HG02588 (cell line): Measurements from ENCODE around the gene CIAO2A.
"Not testable (repeated sequence)": the region's sequence is repeated elsewhere in the genome, so short reads cannot be mapped to it uniquely, and the experiment has no call there.

ENCODE experiments used
- ATAC-seq: cut with Tn5 transposase; IDR thresholded peaks from one replicate; pipeline ENCODE4 v1.9.1; 2021; ENCODE audit warnings: mild to moderate bottlenecking, moderate library complexity; ENCODE audit not compliant: unreplicated experiment

Gene CIAO2A

DNA sequence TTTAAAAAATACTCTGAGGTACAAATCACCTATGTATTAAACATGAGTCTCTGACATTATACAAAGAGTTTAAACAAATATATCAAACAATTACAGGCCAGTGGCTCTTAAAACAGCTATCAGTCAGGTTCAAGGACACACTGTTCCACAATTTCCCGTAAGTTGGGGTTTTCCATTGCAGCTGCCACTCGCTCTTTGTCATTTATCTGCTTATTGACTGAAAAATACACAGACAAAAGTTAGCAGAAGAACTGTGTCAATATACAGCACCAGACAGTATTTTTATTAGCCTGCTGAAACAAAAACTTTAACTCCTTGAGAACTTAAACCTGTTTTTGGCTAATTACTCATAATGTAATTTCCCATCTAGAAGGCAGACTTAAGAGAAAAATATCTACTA lies 20.8 kb downstream of the CIAO2A start:
- no peak for ATAC-seq

DNA sequence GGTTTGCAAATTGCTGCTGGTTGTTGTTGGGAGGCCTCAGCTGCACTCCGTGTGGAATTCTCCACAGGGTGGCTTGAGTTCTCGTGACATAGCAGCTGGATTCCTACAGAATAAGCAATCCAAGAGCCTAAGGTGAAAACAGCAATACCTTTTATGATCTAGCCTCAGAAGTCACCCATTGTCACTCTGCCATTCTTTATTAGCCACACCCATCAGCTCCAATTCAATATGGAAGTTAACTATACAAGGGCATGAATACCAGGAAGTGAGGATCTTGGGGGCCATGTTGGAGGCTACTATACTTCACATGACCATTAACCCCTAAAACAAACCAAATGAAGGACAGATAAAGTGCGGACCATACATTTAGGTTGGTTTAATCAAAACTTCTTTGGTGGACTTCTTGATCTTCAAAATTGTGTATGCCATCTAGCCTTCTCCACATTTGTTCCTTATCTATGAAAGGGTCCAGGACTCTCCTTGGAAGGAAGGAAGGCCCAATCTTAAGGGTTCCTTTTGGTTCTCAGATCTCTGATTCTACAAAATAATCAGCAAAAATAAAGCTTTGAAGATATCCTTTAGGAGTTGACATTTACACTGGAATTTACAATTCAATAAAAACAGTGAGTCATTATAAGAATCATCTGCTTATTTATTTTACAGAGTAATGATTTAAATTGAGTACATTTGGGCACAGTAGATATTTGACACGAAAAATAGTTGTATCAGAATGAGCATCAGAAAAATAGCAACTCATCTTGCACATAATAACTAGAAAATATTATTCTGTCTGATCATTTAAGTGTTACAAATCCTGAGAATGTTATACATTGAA lies 21.5 kb downstream of the CIAO2A start:
- no peak for ATAC-seq

DNA sequence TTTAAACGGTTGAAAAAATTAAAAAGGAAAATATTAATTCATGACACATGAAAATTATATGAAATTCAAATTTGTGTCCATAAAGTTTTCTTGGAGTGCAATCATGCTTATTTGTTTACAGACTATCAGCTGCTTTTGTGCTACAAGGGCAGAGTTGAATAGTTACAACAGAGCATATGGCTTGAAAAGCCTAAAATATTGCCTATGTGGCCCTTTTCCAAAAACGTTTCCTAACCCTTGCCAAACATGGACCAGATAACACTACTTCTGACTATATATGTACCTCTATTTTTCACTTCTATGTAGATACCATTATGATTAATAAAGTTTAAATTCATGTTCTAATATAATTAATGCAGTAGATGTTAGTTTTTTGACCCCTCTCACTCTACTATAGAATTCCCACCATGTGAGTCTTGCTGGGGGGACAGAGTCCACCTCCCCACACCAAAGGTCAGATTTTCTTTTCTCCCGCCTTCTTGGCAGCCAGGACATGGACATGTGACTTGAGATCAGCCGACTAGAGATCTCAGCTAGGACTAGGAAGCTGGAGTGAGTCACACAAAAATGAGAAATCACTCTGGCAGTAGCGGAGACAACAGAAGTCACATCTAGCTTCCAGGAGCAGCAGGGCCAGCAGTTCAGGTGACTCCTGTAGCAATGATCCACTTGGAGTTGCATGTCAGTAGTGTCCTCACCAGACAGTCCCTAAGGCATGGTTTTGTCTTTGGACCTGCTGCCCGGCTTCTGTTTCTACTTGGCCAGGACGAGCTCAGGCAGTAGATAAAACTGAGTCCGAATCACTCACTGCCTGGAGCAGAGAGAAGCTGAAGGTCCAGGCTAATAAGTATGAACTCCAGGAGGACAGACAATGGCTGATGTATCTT lies 22.4 kb downstream of the CIAO2A start:
- ATAC-seq, result no peak

DNA sequence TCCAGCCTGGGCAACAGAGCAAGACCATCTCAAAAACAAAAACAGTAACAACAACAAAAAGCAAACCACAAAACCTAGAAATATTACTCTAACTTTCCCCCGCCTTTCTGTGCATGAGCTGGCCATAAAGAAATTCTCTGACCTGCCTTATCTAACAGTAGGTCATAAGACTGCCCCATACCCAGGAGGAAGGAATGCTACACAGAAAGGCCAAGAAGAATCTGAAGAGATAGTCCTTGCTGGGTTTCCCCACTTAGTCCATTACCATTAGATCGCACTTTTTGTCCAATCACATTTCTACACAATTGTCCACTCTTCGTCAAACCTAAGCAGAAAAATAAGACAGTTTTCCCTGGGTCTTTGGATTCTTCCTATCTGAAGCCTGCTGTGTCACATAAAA lies 23.5 kb downstream of the CIAO2A start:
- no peak for ATAC-seq

DNA sequence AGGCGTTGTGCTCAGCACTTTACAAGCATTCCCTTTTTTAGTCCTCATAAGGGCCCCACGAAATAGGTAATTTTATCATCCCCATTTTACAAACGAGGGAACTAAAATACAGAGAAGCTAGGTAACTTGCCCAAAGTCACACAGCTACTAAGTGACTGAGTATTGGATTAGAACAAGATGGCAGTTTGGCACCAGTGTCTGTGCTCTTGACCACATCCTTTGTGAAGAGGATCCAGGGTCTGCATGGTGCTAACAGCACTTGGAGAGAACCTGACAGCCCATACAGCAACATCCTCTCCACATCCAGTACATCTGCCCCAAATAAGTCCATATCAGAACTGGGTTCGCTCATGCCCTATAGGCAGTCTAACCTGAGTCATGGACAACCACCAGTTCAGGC lies 25.5 kb downstream of the CIAO2A start:
- no peak for ATAC-seq

DNA sequence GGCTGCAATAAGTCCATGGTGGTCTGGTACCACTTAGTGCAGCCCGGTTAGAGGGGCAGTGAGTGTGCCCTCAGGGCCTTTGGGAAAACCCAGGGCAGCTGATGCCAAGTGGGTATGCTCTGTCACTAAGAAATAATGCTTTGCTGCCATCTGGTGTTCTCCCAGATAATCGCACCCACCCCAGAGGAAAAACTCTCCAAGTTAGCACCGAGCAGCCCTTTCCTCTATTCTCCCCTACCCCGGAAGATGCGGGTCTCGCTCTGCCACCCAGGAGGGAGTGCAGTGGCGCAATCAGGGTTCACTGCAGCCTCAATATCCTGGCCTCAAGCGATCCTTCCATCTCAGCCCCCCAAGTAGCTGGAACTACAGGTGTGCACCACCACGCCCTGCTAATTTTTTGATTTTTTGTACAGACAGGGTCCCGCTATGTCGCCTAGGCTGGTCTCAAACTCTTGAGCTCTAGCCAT lies 26.0 kb downstream of the CIAO2A start:
- no peak for ATAC-seq

DNA sequence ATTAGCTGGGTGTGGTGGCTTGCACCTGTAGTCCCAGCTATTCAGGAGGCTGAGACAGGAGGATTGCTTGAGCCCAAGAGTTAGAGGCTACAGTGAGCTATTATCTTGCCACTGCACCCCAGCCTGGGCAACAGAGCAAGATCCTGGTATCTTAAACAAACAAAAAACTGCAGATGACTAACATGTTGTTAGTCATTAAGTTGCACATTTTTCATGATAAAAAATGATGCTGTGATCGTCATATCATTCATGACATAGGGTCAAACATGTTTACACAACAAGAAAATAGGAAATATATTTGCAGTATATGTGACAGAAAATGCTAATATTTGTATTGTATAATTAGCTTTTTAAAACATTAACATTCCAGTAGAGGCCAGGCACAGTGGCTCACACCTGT lies 27.2 kb downstream of the CIAO2A start:
- ATAC-seq, result no peak

DNA sequence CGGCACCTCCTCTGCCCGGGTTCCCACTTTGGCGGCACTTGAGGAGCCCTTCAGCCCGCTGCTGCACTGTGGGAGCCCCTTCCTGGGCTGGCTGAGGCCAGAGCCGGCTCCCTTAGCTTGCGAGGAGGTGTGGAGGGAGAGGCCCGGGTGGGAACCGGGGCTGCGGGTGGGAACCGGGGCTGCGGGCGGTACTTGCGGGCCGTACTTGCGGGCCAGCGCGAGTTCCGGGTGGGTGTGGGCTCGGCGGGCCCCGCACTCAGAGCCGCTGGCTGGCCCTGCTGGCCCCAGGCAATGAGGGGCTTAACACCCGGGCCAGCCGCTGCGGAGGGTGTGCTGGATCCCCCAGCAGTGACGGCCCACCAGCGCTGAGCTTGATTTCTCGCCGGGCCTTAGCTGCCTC lies 32.9 kb downstream of the CIAO2A start:
- no peak for ATAC-seq

DNA sequence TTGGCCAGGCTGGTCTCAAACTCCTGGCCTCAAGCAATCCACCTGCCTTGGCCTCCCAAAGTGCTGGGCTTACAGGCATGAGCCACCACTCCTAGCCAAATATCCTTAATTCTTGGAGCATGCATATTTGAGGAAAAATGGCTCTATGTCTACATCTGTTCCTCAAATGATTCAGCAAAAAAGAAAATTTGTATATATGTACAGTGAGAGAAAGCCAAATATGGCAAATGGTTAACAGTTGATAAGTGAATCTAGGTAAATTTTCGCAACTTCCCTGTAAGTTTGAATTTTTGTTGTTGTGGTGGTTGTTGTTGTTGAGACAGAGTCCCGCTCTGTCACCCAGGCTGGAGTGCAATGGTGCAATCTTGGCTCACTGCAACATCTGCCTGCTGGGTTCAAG lies 34.5 kb downstream of the CIAO2A start:
- not testable (repeated sequence) for ATAC-seq

DNA sequence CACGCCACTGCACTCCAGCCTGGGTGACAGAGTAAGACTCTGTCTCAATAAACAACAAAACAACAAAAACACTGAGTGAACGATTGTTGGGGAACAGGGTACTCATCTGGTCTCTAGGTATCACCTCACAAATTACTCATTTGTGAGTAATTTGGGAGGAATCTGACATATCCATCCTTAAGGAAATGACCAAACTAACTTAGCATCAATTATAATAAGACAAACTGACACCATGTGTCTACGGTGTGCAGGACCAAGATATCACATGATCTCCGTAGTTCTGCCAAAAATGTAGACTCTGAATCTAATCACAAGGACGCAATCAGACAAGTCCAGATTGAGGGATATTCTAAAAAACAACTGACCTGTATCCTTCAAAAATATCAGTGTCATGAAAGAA lies 35.4 kb downstream of the CIAO2A start:
- no peak for ATAC-seq

DNA sequence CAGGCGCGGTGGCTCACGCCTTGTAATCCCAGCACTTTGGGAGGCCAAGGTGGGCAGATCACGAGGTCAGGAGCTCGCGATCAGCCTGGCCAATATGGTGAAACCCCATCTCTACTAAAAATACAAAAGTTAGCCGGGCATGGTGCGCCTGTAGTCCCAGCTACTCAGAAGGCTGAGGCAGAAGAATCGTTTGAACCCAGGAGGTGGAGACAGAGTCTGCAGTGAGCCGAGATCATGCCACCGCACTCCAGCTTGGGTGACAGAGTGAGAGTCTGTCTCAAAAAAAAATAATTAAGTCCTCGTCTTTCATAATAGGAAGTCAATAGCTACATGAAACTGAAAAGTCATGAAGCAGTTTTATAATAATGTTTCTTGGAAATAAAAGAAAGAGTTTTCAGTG lies 40.0 kb downstream of the CIAO2A start:
- not testable (repeated sequence) for ATAC-seq

DNA sequence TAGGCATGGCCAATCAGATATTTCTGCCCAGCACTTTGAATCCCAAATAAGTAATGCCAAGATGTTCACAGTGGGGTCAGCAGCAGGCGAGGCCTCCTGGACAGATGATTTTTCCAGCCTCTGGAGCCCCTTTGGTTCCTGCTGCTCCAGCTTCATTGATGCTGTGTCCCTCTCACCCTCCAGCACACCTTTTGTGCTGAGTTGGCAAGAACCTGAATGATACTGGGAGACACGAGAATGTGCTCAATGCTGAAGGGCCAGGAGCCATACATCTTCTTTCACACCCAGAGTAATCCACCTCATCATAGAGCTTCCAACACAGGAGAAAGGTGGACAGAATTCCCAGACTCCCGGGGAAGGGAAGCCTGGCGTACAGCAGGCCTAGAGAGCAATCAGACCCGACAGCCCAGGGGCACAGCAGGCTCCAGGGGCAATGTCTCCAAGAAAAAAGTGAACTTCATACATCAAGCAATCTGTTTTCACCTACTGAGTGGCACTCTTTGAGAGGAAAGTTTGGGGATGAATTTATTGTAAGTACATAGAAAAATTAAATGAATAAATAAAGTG lies 40.6 kb downstream of the CIAO2A start:
- no peak for ATAC-seq

DNA sequence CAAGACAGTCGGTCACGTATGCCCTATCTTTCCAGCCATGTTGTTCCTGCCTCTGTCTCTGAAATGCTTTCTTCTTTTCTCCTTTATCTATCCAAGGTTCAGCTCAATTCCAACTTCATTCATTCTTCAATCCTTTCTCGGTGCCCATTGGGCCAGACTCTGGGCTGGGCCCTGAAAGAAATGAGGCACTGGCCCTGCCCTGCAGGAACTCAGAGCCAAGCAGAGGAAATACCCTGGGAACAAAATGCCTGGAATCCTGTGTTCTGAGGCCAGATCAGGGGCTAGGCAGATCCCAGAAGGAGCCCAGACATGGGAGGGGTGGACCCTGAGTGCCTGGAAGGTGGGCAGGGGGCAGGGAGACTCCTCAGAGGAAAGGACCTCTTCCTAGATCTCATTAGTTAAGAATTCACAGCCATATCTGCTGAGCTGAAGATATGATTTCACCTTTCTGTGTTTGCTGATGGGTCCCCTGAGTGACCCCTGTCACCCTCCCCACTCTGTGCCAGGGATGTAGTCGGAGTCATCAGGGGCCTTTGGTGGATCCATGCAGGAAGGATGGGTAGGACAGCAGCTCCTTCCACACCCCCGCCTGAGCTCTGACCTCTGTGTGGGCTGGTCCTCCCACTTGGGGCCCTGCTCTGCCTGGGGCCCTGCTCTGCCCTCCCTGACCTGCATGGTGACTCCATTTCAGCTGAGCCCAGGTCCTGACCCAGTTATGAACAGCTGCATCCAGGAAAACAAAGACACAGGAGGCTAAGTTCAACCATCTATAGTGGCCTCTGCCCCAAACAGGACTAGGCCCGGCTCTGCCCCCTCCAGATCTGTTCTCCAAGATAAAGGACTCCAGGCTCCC lies 42.0 kb downstream of the CIAO2A start:
- ATAC-seq, result no peak

DNA sequence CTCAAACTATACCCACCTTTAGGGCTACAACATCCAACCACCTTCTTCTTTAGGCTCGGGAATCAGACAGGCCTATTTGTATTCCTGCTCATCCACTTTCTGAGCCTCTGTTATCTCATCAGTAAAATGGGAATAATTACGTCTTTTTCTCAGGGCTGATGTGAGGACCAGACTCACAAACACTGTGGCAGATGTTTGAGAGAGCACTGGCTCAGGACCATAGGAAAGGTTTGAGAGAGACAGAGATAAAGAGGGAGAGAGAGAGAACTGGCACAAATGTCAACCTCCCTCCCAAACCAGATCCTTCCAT lies 42.6 kb downstream of the CIAO2A start:
- no peak for ATAC-seq

DNA sequence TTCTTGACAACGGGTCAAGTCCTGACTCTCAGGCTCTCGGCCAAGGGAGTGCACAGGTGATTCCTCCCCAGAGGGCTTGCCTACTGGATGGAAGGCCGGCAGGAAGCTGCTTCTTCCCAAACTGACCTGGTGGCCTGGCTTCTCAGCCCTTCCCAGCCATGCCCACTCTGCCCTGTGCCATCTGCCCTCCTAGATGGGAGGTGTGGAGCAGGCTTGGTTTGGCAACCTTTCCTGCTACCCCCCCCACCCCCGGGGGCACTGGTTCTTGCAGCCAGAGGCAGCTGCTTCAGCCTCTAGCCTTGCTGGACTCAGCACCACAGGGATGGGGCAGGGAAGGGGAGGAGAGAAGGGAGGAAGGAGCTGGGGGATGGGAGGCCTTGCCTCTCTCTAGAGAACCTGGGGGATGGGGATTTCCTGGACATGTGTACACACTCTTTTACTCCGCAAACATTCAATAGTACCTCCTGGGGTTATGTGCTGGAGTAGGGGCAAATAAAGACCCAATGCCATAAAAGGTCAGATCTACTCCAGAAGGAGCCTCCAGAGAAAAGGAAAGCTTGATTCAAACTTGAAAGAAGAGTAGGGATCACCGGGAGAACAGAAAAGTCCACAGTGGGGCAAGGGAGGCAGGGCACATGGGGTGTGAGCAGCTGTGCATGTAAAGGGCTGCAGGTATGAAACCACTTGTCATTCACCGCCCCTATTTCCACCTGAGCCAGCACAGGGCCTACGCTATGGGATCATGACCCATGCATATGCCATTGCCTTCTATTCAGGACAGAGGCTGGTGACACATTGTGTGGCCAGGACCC lies 43.2 kb downstream of the CIAO2A start:
- no peak for ATAC-seq

DNA sequence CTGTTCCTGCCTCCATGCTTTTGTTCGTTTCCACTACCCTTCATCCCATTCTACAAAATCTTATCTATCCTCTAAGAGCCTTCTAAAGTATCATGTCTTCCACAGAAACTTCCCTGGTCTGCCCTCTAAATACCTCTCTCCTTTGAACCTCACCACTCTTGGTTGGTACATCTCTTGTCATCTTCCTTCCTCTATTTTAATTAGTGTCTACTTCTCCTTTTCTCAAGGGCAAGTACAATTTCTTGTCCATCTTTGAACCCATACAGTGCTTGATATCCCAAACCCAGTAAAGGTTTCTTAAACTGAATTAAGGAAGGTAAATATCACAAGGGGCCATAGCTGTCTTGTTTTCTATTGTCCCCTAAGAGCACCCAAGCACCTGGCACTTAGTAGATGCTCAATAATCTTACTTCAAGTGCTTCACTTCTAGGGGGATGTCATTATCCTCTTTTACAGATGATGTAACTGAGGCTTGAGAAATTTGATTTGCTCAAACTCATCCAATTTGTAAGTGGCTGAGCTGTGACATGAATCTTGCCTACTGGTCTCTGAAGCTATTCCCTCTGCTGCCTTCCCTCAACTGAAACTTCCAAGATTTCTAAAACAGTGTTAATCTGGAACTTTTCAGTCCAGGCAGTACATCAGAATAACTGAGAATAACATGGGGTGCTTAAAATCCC lies 44.7 kb downstream of the CIAO2A start:
- ATAC-seq, result no peak

DNA sequence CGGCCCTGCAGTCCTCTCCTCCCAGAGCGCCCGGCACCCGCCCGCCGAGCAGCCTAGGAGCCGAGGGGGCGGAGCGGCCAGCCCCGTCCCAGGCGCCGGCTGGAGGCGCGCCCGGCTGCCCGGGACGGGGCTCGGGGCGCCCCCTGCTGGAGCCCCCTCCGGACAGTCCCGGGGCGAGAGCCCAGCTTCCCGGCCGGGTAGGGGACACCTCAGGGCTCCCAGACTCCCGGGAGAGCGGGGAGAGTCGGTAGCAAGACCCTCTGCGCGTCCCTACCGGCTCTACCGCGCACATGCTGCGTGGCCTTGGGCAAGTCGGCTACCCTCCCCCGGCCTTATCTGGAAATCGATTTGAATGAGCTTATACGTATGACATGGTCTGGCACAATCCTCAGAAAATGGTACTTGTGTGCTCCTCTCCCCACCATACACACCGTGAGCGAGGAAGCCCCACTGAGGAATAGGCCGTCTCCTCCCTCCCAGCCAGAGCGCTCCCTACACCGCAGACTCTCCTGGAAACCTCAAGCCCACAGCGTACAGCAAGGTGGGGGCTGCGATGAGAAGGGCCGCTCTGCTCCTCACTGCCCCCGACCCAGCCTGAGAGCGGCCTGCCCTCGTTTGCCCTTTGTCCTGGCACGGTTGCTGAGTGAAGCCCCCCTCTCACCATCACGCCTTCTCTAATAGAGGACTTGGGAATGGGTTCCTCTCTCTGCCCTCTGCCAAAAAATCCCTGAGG lies 47.1 kb downstream of the CIAO2A start, which contains the start of gene DAPK2:
DAPK2 (minus strand) TSS at position 65 of the 733 bp plus-strand sequence. CDS start 6,224 bp downstream, outside the sequence.
- ATAC-seq, result peak; percentile 58

DNA sequence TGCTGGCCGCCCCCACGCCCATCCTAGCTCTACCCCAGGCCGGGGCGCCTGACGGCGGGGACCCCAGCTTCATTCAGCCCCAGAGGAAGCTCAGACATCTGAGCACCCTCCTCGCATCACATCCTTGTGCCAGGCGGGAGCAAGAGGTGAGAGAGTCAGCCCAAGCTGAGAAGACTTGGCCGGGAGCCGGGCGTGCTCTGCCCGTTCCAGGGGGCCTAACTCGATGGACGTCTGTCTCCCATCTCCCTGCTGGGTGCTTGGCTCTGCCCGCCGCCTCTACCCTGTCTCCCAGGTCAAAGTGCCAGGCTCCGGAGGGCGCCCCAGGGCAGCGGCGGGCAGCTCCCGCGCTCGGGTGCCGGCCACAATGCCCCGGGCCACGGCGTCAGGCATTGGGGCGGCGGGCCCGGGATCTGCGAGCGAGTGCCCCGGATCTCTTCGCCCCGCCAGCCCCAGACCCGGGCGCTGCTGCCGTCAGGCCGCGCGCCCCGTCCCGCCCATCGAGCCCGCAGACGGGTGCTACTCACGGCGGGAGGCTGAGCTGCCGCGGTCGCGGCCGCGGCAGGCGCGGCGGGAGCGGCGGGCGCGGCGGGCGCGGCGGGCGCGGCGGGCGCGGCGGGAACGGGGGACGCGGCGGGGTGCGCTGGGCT lies 47.7 kb downstream of the CIAO2A start:
- peak; percentile 30 for ATAC-seq
